Stimulated activated naive CD8-positive, alpha-beta T cell treated with anti-CD3 and anti-CD28 coated beads, Interleukin-15, amount 100 ng/mL, for 72 hours (primary cell): ENCODE measurements around the gene AKNA.

Source experiments
- ATAC-seq: fragments of 150-1000 bp; cut with Tn5 transposase; 2 replicates; pipeline ENCODE4 v1.10.0; 2021; ENCODE audit warnings: mild to moderate bottlenecking, moderate library complexity
- DNase-seq, 2 donors: peaks; one replicate each; pipeline ENCODE4 v3.0.0; 2021 to 2022
- H3K27ac Mint-ChIP-seq, 2 donors: one replicate each; pipeline ENCODE4 v1.8.0; 2022; ENCODE audit warnings: mild to moderate bottlenecking in 2 of 2, mixed read lengths in 2 of 2, moderate library complexity in 2 of 2
- H3K27me3 Mint-ChIP-seq: one replicate; pipeline ENCODE4 v1.8.0; 2022; ENCODE audit warnings: mixed read lengths
- H3K4me1 Mint-ChIP-seq: one replicate; pipeline ENCODE4 v1.8.0; 2022; ENCODE audit warnings: mild to moderate bottlenecking, mixed read lengths
- H3K4me3 Mint-ChIP-seq, 2 donors: one replicate each; pipeline ENCODE4 v1.8.0; 2022; ENCODE audit warnings: mild to moderate bottlenecking in 2 of 2, mixed read lengths in 2 of 2, moderate library complexity in 1 of 2
- H3K9me3 Mint-ChIP-seq, 2 donors: one replicate each; pipeline ENCODE4 v1.8.0; 2022; ENCODE audit warnings: mixed read lengths in 2 of 2

Gene AKNA

GRCh38 chr9:114367772-114368569, 19.8 kb downstream of the AKNA start:
- ATAC-seq: no peak
- no peak for DNase-seq
- H3K4me1 Mint-ChIP-seq: peaks cover 91% of the 10 kb centered on the region
- peaks cover 0 to 5% of the 10 kb centered on the region in 2 donors for H3K9me3 Mint-ChIP-seq
- no peaks in the 10 kb centered on the region for H3K27me3 Mint-ChIP-seq
- H3K4me3 Mint-ChIP-seq: peak overlapping the region; percentile 16 to 62
- peak overlapping the region; percentile 95 to 97 for H3K27ac Mint-ChIP-seq

- no peak for DNase-seq
- Mint-ChIP-seq H3K27me3 (no peaks in the 10 kb centered on the region), H3K4me3 (peak overlapping the region; percentile 16 to 62), H3K9me3 (peaks cover 0 to 5% of the 10 kb centered on the region in 2 donors), H3K27ac (peak overlapping the region; percentile 95 to 97), H3K4me1 (peaks cover 89% of the 10 kb centered on the region)
- no peak for ATAC-seq
Observed at GRCh38 chr9:114367366-114367765, 20.4 kb downstream of the AKNA start.

DNA sequence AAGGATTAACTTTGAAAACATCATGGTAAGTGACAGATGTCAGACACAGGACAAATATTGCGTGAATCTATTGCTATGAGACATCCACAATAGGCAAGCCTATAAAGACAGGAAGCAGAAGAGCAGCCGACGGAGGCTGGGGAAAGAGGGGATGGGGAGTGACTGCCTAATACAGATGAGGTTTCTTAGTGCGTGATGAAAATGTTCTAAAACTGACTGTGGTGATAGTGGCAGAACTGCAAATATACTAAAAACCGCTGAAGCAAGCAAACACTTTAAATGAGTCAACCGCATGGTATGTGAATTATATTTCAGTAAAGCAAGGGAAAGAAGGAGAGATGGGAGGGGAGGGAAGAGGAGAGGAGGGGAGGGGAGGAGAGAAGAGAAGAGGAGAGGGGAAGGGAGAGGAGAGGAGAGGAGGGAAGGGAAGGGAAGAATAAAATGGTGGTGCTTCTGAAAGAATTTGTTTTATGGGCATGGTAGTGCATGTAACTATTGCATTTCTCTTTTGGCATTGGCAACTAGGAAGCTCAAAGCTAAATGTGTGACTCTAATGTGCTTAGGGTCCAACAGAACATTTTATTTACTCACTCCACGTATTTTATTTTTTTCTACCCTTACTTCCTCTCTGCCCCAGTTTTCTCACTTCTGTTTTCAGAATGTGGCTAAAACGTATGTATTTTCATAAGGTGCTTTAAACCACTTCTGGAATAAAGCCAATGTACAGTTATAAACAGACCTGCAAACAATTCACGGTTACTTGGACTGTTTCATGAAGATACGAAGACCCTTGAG, 21.3 kb downstream of the AKNA start:
- Mint-ChIP-seq H3K4me3 (peak overlapping the region; percentile 16 to 62), H3K27ac (peak overlapping the region; percentile 95 to 97), H3K4me1 (peaks cover 89% of the 10 kb centered on the region), H3K9me3 (peaks cover 0 to 5% of the 10 kb centered on the region in 2 donors), H3K27me3 (no peaks in the 10 kb centered on the region)
- DNase-seq (peak; percentile 35 to 75), ATAC-seq (peak; percentile 78)

- Mint-ChIP-seq H3K9me3 (peaks cover 0 to 5% of the 10 kb centered on the region in 2 donors), H3K4me1 (peaks cover 93% of the 10 kb centered on the region), H3K27me3 (no peaks in the 10 kb centered on the region), H3K27ac (no peak overlapping the region), H3K4me3 (peak overlapping the region in 1 of 2 donors; percentile 71)
- ATAC-seq: no peak
- no peak for DNase-seq
Observed at GRCh38 chr9:114365194-114365593, 22.6 kb downstream of the AKNA start.

GRCh38 chr9:114364134-114365041, 23.4 kb downstream of the AKNA start:
- H3K27ac Mint-ChIP-seq: peak overlapping the region; percentile 95 to 97
- H3K4me3 Mint-ChIP-seq: peak overlapping the region; percentile 71 to 74
- H3K9me3 Mint-ChIP-seq: no peaks in the 10 kb centered on the region
- ATAC-seq (peak; percentile 56), DNase-seq (peak in 1 of 2 donors; percentile 41)
- peaks cover 95% of the 10 kb centered on the region for H3K4me1 Mint-ChIP-seq
- no peaks in the 10 kb centered on the region for H3K27me3 Mint-ChIP-seq

- Mint-ChIP-seq H3K4me1 (peaks cover 93% of the 10 kb centered on the region), H3K4me3 (peak overlapping the region; percentile 71 to 74), H3K27ac (peak overlapping the region; percentile 95 to 97), H3K27me3 (no peaks in the 10 kb centered on the region), H3K9me3 (no peaks in the 10 kb centered on the region)
- ATAC-seq (peak; percentile 66), DNase-seq (peak in 1 of 2 donors; percentile 59)
Observed at GRCh38 chr9:114363424-114363823, 24.4 kb downstream of the AKNA start.

DNA sequence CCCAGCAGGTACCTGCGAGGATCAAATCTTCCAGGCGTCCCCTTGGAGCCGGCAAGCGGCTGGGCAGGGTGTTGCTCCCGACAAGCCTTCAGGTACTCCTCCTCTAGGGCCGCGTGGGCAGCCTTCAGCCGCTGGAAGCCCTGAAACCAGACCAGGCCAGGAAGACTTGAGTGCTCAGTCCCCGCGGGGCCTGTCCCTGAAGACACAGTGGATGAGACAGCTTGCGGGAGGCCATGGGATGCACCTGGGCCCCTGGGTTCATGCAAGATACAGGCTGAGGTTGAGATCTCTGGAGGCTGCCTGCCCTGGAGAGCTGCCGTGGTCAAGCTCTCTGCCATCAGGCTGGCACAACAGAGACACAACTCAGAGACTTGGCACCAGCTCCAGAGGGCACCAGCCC, 25.4 kb downstream of the AKNA start:
- no peaks in the 10 kb centered on the region for H3K9me3 Mint-ChIP-seq
- H3K27ac Mint-ChIP-seq: peak overlapping the region; percentile 70 to 97
- no peak overlapping the region for H3K4me3 Mint-ChIP-seq
- H3K4me1 Mint-ChIP-seq: peaks cover 92% of the 10 kb centered on the region
- no peaks in the 10 kb centered on the region for H3K27me3 Mint-ChIP-seq
- no peak for DNase-seq
- ATAC-seq: no peak

DNA sequence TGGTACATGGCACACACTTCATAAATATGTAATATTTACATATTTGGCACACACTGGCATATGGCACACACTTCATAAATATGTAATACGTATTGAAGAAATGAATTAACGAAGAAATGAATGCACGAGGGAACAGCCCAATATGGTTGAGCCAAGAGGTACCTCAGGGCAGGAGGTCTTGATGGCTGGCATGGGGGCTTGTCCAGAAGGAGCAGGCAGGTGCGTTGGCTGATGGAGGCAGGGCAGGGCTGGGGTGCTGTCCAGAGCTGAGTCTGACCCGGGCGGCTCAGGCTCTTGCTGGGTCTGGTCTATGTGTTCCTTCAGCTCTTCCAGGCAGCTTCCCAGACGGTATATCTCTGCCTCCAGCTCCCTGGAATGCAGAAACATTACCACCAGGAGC, 26.2 kb downstream of the AKNA start:
- Mint-ChIP-seq H3K9me3 (no peaks in the 10 kb centered on the region), H3K4me1 (peaks cover 92% of the 10 kb centered on the region), H3K27me3 (no peaks in the 10 kb centered on the region), H3K27ac (peak overlapping the region; percentile 57 to 98), H3K4me3 (no peak overlapping the region)
- DNase-seq (no peak), ATAC-seq (no peak)

GRCh38 chr9:114359801-114360200, 28.0 kb downstream of the AKNA start:
- DNase-seq (no peak), ATAC-seq (no peak)
- H3K27me3 Mint-ChIP-seq: no peaks in the 10 kb centered on the region
- no peak overlapping the region for H3K4me3 Mint-ChIP-seq
- H3K9me3 Mint-ChIP-seq: no peaks in the 10 kb centered on the region
- peaks cover 92% of the 10 kb centered on the region for H3K4me1 Mint-ChIP-seq
- peak overlapping the region; percentile 50 to 92 for H3K27ac Mint-ChIP-seq

GRCh38 chr9:114357911-114358328, 29.9 kb downstream of the AKNA start:
- Mint-ChIP-seq H3K27me3 (no peaks in the 10 kb centered on the region), H3K4me3 (no peak overlapping the region), H3K27ac (peak overlapping the region in 1 of 2 donors; percentile 89), H3K4me1 (peaks cover 78% of the 10 kb centered on the region), H3K9me3 (no peaks in the 10 kb centered on the region)
- DNase-seq (no peak), ATAC-seq (no peak)

- no peaks in the 10 kb centered on the region for H3K27me3 Mint-ChIP-seq
- H3K4me1 Mint-ChIP-seq: peaks cover 80% of the 10 kb centered on the region
- ATAC-seq (no peak), DNase-seq (no peak)
- peak overlapping the region in 1 of 2 donors; percentile 89 for H3K27ac Mint-ChIP-seq
- H3K4me3 Mint-ChIP-seq: no peak overlapping the region
- H3K9me3 Mint-ChIP-seq: no peaks in the 10 kb centered on the region
Observed at GRCh38 chr9:114357360-114357759, 30.4 kb downstream of the AKNA start.

DNA sequence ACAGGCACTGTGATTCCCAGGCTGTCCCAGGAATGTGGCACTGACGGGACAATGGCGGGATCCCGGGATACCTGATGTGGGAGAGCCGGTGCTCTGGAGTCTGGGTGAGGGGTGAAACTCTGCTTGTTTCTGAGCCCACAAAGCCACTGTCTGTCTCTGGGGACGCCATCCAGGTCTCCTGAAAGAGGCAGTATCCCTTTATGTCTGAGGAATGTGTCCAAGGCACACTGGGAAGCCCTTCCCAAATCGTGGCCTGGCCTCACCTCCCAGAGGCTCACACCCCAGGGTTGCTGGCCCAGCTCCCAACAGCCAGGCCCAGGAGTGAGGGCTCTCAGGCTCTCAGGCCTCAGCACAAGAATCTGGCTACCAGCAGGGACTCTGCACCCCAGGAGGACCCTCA, 31.0 kb downstream of the AKNA start:
- Mint-ChIP-seq H3K4me1 (peaks cover 80% of the 10 kb centered on the region), H3K4me3 (no peak overlapping the region), H3K9me3 (no peaks in the 10 kb centered on the region), H3K27me3 (no peaks in the 10 kb centered on the region), H3K27ac (peak overlapping the region; percentile 72 to 89)
- DNase-seq (no peak), ATAC-seq (no peak)

DNA sequence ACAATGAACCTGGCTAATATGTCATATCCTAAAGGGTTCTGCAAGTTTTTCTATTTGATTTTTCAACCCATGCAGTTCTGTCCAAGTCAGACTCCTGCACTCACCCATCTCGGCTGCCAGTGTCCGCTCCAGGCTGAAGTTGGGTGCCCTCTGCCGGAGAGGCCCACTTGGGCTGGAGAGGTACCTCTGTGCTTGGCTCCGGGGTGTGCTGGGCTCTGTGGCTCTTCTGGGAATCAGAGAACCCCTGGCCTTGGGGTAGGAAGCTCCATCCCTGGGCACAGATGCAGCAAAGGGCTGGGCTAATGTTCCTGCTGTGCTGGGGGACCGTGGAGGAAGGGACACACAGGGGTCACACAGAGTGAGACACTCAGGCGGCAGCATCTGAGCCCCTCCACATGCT, 32.0 kb downstream of the AKNA start:
- no peaks in the 10 kb centered on the region for H3K9me3 Mint-ChIP-seq
- no peaks in the 10 kb centered on the region for H3K27me3 Mint-ChIP-seq
- peaks cover 80% of the 10 kb centered on the region for H3K4me1 Mint-ChIP-seq
- DNase-seq (no peak), ATAC-seq (no peak)
- H3K4me3 Mint-ChIP-seq: no peak overlapping the region
- peak overlapping the region in 1 of 2 donors; percentile 89 for H3K27ac Mint-ChIP-seq

DNA sequence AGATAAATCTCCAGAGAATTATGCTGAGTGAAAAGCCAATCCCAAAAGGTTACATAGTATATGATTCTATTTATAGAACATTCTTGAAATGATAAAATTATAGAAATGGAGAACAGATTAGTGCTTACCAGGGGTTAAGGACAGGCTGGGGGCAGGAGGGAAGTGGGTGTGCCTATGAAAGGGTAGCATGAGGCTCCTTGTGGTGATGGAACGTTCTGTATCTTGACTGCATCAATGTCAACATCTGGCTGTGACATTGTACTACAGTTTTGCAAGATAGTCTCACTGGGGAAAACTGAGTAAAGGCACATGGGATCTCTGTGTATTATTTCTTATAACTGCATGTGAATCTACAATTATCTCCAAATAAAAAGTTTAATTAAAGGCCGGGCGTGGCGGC, 35.9 kb downstream of the AKNA start:
- no peak for ATAC-seq
- H3K27ac Mint-ChIP-seq: peak overlapping the region in 1 of 2 donors; percentile 29
- DNase-seq: no peak
- peaks cover 80% of the 10 kb centered on the region for H3K4me1 Mint-ChIP-seq
- peak overlapping the region in 1 of 2 donors; percentile 1 for H3K4me3 Mint-ChIP-seq
- no peaks in the 10 kb centered on the region for H3K27me3 Mint-ChIP-seq
- H3K9me3 Mint-ChIP-seq: no peaks in the 10 kb centered on the region
